HG03457 (cell line): ENCODE results near the gene E2F8.

Experiments used
- ATAC-seq: cut with Tn5 transposase; IDR thresholded peaks from one replicate; pipeline ENCODE4 v1.9.1; 2021; ENCODE audit warnings: moderate number of reproducible peaks; ENCODE audit not compliant: unreplicated experiment

E2F8 gene

GRCh38 chr11:19187833-19188258, 52.9 kb downstream of the E2F8 start:
- no peak for ATAC-seq

DNA sequence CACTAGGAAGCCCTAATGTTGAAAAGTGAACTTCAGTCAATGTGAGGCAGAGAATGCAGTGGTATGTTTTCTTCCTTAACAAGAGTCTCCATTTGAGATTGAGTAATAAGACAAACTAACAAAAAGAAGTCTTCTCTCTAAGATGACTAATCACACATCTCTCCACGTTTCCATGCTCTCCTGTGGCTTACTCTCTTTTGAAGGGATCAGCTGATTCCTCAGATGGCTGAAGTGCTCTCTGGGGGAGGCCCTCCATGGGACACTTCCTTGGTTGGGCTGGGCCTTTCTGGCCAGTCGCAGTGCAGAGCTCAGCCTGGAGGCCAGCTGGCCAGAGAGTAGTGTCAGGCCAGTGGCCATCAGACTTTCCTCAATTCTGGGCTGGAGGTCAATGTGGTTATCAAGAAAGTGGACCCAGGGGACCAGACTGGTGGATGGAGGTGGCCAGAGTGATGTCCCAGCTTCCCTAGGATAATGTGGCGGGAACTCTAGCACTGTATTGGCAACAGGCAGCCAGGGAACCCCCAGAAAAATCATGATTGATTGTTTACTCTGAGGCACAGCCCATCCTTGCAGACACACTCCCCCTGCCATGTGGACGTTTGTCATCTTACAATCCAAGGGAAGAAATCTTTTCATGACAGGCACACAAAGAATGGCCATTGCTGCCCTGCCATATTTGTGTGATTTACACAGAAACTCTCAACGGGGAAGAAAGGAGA, 53.5 kb downstream of the E2F8 start:
- ATAC-seq = no peak

DNA sequence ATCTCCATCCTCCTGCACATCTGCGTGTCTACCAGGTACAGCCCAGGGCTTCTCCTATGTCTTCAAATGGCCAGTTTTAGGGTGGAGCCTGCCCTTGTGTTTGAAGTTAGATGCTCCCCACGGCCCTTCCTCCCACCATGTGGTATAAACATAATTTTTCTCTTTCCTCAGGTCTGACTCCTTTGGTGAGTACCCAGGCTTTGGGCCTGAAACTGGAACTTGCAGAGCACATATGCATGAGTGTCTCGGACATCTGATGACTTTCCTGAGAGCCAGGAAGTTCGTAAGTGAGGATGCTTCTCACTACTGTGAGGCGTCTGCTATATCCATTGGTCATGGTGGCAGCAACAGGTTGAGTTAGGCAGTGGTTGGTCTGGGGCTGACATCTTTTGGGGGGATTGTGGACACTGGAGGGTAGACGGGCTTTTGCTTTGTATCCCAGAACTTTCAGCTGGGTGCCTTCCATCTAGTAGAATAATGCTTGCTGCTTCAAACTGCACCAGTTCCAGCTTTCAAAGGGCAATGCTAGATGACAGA, 55.2 kb downstream of the E2F8 start:
- ATAC-seq = no peak

GRCh38 chr11:19185036-19185435, 55.7 kb downstream of the E2F8 start:
- ATAC-seq = no peak

GRCh38 chr11:19183646-19184045, 57.1 kb downstream of the E2F8 start:
- ATAC-seq = no peak

- ATAC-seq = no peak
These were observed 59.0 kb downstream of the E2F8 start for GRCh38 chr11:19181531-19182261.

DNA sequence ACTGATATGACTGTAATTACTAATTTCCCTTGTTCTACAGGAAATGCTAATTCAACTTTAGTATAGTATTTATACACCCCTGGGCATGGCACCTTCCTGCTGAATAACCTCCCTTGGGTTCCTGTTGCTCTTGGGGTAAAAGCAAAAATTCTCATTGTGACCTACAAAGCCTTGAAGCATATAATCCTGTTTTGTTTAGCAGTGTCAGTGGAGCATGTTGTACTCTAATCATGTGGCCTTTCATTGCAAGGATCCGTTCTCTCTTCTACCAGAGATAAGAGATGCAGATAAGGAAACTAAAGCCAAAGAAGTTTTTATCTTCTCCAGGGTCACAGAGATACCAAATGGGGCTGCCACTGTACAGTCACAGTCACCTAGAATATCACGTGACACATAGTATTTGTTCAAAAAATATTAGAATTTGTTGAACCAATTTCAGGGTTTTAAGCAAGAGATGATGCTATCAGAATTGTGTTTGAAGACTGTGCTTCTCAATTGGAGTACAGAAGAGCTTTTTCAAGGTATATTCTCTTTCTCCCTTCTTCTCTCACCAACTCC, 64.0 kb downstream of the E2F8 start:
- ATAC-seq = no peak
